HuH-7 (cell line): ENCODE measurements around the gene SCAPER.
"Not testable (repeated sequence)": the region's sequence is repeated elsewhere in the genome, so short reads cannot be mapped to it uniquely, and the experiment has no call there.

ENCODE experiments used
- DNase-seq: peaks from one replicate; pipeline ENCODE4 v3.0.0; 2011; ENCODE audit warnings: low spot score

SCAPER gene

DNA sequence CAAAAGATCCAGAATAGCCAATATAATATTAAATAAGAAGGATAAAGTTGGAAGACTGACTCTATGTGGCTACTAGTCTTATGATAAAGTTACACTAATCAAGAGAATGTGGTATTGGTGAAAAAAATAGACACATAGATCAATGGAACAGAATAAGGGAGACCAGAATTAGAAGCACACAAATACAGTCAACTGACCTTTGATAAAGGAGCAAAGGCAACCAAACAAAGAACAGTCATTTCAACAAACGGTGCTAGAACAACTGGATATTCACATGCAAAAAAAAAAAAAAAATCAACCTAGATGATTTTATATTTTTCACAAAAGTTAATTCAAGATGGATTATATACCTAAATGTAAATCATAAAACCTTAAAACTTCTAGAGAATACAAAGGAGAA is 422.1 kb downstream of the SCAPER start:
- no peak for DNase-seq

DNA sequence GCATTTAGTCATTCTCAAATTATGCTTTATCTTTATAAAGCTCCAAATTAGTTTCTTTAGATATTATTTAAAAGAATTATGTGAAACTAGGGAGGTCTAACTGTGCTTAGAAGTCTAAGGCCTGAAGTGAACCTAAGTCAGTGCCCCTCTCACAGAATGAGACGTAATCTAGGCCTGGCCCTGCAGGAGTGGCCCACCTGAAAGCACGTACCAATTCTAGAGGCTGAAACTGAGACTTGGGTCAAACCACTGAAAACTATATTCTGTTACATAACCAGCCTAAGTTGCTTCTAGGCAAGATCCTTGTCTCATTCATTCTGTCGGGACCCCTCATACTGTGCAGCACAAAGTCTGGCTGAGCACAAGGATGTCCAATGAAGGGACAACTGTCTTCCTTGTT is 424.9 kb downstream of the SCAPER start:
- DNase-seq: no peak

DNA sequence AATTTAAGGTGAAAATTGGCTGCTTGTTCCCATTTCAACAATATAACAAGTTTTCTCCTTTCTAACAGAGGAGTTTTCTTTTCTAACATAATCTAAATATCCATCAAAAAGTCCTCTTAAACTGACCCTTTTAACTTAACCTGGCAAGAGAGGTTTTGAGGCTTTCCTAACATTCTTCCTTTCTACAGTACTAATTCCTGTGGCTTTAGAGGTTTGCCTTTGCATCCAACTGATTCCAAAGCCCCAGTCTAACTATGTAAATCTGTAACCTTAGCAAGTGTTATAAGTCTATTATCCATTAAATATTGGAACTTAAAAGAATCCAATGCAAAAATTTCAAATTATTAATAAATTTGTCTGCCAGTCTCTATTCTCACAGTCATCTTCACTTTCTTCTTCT is 434.4 kb downstream of the SCAPER start:
- DNase-seq: no peak

DNA sequence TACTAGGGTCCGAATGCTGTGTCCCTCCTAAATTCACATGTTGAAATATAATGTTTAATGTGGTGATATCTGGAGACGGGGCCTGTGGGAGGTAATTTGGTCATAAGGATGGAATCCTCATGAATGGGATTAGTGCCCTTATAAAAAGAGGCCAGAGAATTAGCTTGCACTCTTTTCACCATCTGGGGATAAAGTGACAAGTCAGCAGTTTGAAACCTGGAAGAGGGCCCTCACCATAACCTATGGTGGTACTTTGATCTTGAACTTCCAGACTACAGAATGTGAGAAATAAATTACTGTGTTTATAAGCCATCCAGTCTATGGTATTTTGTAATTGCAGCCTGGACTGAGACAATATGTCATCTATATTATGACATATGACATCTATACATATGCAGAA is 436.4 kb downstream of the SCAPER start:
- DNase-seq: no peak

DNA sequence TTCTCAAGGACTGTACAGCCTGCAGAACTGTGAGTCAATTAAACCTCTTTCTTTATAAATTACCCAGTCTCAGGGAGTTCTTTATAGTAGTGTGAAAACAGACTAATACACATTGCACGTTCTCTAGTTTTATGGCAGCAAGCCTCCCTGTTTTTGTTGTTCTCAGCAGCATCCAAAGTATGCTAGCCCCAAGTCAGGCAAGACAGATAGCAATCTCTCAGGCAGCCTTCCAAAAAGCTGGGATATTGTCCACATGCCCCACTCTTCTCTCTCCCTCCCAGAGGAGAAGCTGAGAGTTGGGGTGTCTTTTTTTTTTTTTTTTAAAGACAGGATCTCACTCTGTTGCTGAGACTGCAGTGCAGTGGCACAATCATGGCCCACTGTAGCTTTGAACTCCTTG is 438.0 kb downstream of the SCAPER start:
- DNase-seq: no peak

DNA sequence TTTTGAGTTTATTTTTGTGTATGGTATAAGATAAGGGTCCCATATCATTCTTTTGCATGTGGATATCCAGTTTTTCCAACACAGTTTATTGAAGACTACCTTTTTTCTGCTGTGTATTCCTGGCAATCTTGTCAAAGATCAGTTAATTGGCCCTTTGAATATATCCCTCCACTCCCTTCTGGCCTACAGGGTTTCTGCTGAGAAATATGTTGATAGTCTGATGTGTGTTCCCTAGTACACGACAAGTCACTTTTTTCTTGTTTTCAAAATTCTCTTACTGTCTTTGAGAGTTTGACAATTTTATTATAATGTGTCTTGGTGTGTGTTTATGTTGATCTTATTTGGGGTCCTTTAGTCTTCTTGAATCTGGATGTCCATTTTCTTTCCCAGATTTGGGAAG is 439.4 kb downstream of the SCAPER start:
- DNase-seq: no peak

DNA sequence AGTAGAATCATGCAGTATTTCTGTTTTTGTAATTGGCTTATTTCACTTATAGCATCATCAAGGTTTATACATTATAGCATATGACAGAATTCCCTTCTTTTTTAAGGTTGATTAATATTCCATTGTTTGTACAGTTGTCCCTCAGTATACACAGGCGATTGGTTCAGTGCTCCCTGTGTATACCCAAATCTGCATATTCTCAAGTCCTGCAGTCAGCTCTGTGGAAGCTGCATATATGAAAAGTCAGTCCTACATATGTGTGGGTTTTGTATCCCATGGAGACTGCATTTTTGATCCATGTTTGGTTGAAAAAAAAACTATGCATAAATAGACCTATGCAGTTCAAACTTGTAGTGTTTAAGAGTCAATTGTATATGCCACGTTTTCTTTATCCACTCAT is 440.9 kb downstream of the SCAPER start:
- no peak for DNase-seq

DNA sequence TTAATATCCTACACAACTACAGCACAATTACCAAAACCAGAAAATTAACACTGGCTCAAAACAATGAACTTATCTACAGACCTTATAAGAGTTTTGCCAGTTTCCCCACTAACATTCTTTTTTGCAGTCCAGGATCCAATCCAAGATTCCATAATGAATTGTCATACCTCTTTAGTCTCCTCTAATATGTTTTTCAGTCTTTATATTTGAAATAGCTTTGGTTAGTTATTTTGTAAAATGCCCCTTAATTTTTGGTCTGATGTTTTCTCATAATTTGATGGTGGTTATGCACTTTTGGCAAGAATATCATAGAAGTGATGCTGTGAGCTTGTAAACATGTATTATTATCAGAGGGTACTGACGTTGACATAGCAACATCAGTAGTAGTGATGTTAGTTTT is 444.3 kb downstream of the SCAPER start:
- DNase-seq: no peak

DNA sequence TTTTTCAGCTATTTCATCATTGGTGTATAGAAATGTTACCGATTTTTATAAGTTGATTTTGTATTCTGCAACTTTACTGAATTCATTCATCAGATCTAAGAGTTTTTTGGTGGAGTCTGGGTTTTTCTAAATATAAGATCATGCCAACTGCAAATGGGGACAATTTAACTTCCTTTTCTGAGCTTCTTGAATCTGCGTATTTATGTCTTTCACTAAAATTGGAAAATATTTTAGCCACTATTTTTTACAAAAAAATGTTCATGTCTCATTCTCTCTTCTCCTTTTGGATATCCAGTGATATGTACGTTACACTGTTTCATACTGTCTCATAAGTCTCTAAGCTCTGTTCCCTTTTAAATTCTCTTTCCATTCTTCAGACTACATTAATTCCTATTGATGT is 444.8 kb downstream of the SCAPER start:
- DNase-seq: no peak

DNA sequence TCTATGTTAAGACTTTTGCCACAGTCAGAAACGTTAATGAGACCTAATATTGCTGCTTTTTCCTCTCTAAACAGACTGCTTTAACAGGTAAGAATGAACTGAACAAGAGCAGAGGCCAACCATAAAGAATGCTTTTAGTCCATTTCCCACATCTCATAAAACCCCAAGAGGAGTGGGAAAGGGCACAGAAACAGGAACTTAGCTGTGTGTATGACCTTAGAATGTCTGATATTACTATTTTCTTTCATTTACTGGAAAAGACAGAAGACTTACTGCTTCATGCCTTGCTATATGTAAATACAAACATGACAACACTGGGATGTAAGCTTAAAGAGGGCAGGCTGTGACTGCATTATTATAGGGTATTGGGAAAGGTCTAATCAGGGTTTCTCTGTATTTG is 453.6 kb downstream of the SCAPER start:
- no peak for DNase-seq

DNA sequence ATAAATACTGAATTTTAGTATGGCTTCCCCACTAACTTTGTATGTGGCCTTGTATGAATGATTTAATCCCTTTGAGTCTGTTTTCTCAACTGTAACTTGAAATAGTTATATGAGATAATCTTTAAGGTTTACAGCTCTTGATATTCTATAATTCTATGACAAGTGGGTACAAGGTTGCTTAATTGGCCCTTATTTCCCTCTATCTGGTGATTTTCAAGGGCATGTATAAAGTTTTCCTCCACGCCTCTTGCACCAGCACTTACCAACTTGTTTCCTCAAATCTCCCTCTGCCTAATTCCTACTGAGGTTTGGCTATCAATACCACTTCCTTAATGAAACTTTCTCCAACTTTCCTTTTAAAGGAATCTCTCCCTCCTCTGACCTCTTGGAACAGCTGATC is 455.7 kb downstream of the SCAPER start:
- no peak for DNase-seq

DNA sequence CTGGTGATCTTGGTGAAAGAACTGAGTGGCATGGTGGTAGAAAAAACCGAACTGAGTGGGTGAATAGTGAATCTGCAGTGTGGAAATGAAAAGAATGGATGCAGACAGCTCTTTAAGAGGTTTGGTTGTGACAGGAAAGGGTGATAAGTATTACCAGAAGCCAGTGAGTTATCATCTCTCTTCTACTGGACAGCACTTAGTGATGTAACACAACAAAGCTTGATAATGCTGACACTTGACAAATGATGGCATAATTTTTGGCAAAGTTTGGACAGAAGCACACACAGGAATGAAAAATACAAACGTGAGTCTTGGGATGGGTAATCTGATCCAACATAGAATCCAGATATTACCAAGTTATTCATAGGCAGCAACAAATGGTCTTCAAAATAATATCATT is 456.4 kb downstream of the SCAPER start:
- DNase-seq: no peak

DNA sequence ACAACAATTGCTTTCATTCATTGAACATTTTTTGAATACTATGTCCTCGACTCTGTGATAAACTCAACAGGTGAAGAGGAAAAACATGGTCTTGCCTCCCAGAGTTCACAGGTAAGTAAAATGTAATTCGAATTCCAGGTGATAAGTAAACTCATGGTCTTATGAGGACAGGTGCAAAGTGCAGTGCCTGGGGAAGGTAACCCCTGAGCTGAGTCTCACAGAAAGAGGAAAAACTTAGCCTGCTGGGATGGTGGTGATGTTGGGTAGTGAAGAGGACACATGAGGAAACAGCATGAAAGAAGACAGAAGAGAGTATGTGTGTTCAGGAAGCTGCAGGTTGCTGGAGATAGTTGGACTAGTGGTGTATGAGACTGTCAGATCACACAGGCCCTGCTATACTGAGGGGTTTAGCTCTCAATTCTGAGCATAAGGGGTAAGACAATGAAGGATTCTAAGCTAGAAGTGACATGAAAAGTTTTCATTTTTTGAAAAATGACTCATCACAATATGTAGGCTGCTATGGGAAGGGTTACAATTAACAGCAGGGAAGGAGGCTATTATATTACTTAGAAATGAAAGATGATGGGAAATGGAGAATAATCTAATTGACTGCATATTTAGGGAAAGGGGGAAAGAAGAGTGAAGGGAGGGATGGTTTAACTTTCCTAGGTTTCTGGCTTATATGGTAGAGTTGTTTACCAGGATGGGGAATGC is 457.3 kb downstream of the SCAPER start:
- DNase-seq: no peak

DNA sequence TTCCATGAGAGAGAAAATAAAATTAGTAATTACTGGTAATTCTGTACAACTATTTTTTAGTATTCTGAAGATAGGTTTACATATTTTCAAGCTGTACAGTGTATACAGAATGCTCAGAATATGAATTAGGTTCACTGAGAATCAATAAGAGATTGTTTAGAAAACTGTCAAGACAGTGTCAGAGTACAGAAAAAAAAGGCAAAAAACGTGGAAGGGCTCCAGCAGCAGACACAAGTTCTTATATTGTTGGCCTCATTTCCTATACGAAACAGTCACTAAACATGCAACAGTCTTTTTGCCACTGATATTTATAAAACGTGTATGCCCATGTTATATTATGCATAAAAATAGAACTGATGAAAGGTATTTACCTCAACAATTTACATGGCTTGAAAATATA is 464.7 kb downstream of the SCAPER start:
- no peak for DNase-seq

DNA sequence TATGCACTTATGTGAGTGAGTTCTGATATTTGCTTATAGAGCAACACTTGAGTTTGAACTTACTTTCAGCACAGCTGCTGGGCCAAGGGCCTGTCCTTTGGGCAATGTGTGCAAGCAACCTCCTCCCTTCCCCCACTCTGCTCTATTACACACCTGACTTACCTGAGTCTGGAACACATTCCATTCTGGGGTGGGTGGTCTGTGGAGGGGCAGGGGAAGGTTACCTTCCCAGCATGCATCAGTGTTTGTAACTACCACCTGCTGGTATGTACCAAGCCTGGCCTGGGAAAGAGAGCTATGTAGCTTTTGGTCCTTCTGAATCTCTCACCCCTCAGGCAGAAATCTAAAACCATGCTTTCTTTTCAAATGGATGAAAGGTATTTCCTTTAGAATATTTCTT is 465.6 kb downstream of the SCAPER start:
- DNase-seq: no peak

DNA sequence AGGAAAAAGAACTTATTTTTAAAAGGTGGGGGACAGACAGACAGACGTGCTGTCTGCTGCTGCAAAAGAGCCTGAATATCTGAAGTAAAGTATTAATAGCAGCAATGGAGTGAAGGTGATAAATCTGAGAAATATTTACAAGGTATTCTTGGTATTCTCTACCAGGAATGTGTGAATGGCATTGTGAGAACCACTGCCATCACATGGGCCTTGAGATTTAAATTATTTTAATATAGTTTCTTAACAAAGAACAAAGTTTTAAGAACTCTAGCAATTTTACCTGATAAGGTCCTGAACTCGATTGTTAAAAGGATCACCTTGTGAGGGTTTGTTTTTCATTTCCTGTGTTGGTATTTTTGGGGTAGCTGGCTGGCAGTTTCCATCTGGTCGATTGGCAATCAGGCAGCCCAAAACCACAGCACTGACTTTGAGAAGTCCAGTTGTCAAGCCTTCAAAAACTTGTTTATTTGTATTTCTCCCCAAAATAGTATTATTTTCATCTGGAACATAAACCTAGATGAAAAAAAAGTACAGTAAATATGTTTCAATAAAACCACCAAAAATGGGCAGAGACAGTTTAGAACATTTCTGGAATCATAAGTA is 471.2 kb downstream of the SCAPER start:
- DNase-seq: no peak

DNA sequence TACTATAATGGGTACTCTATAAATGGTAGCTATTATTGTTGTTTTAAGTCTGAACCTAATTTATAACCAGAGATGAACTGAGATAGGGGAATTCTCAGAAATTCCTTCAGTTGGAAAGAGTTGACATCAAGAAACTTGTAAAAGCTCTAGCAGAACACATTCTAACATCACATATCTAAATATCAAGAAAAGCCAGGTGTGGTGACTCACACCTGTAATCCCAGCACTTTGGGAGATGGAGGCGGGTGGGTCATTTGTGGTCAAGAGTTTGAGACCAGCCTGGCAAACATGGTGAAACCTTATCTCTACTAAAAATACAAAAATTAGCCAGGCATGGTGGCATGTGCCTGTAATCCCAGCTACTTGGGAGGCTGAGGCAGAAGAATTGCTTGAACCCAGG is 472.1 kb downstream of the SCAPER start:
- not testable (repeated sequence) for DNase-seq

DNA sequence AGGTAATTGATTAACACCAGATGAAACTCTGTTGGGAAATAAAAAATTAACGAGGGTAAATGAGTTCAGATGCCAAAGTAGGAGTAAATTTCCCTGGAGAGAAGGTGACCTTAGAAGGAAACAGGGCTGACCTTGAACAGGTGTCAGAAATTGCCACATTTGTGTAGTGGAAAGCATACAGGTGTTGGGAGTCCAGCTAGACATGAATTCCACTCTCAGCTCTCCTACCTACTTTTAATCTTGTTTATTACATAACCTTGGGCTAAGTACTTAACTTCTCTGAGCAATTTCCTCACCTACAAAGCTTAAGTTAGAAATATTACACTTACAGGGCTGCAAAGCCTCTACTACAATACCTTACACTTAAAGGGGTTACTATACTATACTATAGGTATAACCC is 472.5 kb downstream of the SCAPER start:
- DNase-seq: no peak

DNA sequence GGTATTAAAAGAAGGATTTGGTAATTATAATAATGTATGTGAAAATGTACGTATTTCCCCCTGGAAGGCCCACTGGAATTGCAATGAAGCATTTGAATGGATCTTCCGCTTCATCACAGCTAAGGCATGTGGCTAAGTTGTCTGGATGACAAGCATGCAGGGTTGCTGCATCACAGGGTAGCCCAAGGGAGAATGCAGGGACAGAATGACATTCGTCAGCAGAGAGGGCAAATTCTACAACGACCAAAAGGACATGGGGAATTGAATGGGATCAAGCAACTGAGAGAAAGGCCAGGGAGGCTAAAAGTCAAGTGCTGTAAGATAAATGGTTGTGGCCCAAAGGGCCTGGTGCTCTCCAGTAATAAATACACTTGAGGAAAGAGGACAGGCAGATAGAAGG is 473.2 kb downstream of the SCAPER start:
- DNase-seq: no peak

DNA sequence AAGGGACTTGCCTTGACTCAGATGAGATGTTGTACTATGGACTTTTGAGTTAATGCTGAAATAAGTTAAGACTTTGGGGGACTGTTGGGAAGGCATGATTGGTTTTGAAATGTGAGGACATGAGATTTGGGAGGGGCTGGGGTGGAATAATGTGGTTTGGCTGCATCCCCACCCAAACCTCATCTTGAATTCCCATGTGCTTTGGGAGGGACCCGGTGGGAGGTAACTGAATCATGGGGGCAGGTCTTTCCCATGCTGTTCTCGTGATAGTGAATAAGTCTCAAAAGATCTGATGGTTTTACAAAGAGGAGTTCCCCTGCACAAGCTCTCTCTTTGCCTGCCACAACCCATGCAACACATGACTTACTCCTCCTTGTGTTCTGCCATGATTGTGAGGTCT is 474.4 kb downstream of the SCAPER start:
- not testable (repeated sequence) for DNase-seq

DNA sequence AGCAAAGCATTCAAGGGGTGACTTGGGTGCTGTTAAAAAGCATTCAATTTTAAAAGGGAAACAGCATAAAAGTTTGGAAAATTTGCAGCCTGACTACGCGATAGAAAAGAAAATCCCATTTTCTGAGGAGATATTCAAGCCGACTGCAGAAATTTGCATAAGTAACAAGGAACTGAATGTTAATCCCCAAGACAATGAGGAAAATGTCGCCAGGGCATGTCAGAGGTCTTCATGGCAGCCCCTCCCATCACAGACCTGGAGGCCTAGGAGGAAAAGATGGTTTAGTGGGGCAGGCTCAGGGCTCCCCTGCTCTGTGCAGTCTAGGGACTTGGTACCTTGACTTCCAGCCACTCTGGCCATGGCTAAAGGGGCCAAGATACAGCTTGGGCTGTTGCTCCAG is 475.5 kb downstream of the SCAPER start:
- no peak for DNase-seq

DNA sequence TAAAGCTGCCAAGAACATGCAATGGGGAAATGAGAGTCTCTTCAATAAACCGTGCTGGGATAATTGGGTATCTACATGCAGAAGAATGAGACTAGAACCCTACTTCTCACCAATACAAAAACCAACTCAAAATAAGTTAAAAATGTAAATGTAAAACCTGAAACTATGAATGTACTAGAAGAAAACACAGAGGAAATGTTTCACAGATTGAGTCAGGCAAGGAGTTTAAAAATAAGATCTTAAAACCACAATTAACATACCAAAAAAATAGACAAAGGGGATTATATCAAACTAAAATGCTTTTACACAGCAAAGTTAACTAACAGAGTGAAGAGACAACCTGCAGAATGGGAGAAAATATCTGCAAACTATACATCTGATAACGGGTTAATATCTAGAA is 478.2 kb downstream of the SCAPER start:
- DNase-seq: no peak

DNA sequence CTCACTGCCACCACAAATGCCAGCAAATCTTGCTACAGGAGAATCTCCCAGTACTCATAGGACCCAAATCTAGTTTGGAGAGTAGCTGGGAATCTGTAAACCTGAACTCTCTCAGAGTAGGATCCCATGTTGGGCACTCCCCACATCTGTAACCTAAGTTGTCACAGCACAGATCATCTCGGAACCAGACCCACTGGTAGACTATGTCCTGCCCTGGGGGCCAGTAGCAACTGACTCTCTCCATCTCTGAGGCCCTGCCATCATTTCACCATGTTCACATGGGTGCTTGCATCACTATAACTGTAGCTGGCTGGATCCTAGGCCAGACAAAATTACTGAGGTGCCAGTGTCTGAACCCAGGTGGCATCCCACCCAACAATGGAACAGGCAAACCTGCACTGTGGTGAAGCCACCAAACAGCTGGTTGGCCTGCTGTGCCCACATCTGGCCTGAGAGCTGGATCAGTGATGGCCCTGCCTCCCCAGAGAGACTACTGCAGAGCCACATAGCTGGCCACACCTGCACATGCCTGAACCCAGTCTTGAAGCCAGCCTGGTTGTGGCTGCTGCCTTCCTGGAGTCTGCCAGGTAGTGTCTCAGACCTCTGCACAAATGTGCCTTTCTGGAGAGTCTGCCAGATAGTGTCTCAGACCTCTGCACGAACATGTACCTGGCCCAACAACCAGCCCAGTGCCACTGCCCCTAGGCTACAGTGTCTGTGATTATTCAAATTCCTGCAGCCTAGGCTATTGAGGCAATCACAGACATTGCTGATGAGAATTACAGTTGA is 486.6 kb downstream of the SCAPER start:
- no peak for DNase-seq

DNA sequence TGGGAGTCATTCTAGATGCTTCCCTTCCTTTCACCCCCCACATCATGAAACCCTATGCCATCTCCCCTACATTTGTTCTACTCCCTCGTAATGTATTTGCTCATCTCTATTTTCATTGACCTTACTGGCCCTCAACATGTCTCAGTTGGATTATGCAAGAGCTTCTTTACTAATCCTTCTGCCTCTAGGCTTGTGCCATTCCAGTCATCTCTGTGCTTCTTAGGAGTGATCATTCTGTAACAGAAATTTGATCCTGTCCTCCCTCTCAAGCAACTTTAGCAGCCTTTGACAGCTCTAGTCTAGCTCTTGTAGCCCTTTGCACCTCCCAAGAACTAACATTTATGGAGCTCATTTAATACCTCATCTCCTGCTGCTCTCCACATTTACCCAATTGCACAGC is 503.9 kb downstream of the SCAPER start:
- DNase-seq: no peak
